Subcutaneous abdominal adipose tissue (tissue), 5 donors: Measurements from ENCODE around the gene CENPB.
A peak's percentile ranks its signal among the peaks of the same experiment; 100 is the strongest.

Experiments used
- H3K27ac ChIP-seq: one replicate; pipeline ENCODE4 v1.7.0; 2013; ENCODE audit warnings: low read depth, mild to moderate bottlenecking, inconsistent platforms, low read length, moderate library complexity
- H3K27me3 ChIP-seq, 5 donors: one replicate each; pipeline ENCODE4 v1.7.0; 2013; ENCODE audit warnings: low read length in 5 of 5, inconsistent platforms in 1 of 5; ENCODE audit not compliant: control insufficient read depth in 5 of 5, insufficient read depth in 4 of 5
- H3K36me3 ChIP-seq, 5 donors: one replicate each; pipeline ENCODE4 v1.7.0; 2013; ENCODE audit warnings: low read length in 5 of 5; ENCODE audit not compliant: control insufficient read depth in 5 of 5, insufficient read depth in 5 of 5
- H3K4me1 ChIP-seq, 5 donors: one replicate each; pipeline ENCODE4 v1.7.0; 2013; ENCODE audit warnings: low read length in 5 of 5, mild to moderate bottlenecking in 3 of 5, moderate library complexity in 1 of 5; ENCODE audit not compliant: control insufficient read depth in 5 of 5, insufficient read depth in 5 of 5
- H3K4me3 ChIP-seq, 5 donors: one replicate each; pipeline ENCODE4 v1.7.0; 2013; ENCODE audit warnings: low read length in 5 of 5, low read depth in 1 of 5
- H3K9ac ChIP-seq, 5 donors: one replicate each; pipeline ENCODE4 v1.7.0; 2013; ENCODE audit warnings: low read length in 5 of 5, mild to moderate bottlenecking in 4 of 5, moderate library complexity in 3 of 5
- H3K9me3 ChIP-seq, 5 donors: one replicate each; pipeline ENCODE4 v1.7.0; 2013; ENCODE audit warnings: low read length in 5 of 5; ENCODE audit not compliant: control insufficient read depth in 5 of 5
- donor health status: healthy.
- donor health status: healthy.
- donor health status: healthy.
- donor health status: healthy.
- donor health status: healthy.

CENPB gene

DNA sequence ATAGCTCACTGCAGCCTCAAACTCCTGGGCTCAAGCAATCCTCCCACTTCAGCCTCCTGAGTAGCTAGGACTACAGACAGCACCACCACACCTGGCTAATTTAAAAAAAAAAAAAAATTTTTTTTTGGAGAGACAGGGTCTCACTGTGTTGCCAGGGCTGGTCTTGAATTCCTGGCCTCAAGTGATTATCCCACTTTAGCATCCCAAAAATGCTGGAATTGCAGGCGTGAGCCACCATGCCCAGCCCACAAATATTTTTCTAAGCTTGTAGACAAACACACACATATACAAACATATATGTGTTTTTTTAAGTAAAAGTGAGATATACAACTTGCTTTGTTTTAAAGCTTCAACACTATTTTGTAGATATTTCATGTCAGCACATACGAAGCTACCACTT lies 43.3 kb downstream of the CENPB start:
- Histone ChIP-seq H3K4me3 (no peak overlapping the region), H3K4me1 (peaks cover 6 to 45% (median 25%) of the 10 kb centered on the region in 5 donors), H3K27ac (no peak overlapping the region), H3K27me3 (peaks cover 0 to 3% (median 0%) of the 10 kb centered on the region in 5 donors), H3K9ac (no peak overlapping the region), H3K36me3 (peaks cover 0 to 54% (median 50%) of the 10 kb centered on the region in 5 donors), H3K9me3 (no peaks in the 10 kb centered on the region)

DNA sequence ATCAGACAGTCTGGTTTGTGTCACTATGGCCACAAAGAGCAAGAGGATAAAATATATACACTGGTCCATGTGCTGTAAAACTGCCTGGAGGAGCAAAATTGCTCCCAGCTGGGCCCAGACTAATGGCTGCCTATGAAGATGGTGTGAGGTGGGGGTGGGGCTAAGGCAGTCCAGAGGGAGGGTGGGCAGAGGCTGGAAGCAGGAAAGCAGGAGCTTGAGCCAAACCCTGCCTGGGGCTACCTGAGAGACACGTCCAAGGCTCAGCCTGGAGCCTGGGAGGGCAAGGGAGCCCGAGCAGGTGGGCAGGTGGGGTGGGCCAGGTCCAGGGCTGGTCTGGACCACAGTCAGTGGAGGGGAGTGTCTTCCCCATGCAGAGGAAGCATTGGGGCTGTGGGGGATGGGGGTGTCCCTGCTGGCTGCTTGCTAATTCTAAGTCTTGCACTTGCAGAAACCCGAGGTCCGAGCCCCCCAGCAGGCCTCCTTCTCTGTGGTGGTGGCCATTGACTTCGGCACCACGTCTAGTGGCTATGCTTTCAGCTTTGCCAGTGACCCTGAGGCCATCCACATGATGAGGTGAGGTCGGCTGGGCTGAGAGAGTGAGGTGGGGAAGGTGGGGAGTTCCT lies 44.6 kb downstream of the CENPB start:
- H3K4me1 ChIP-seq, result peaks cover 9 to 57% (median 34%) of the 10 kb centered on the region in 5 donors
- H3K4me3 ChIP-seq, result no peak overlapping the region
- no peak overlapping the region for H3K9ac ChIP-seq
- no peak overlapping the region for H3K27ac ChIP-seq
- peaks cover 0 to 3% (median 0%) of the 10 kb centered on the region in 5 donors for H3K27me3 ChIP-seq
- no peaks in the 10 kb centered on the region for H3K9me3 ChIP-seq
- peaks cover 0 to 41% (median 39%) of the 10 kb centered on the region in 5 donors for H3K36me3 ChIP-seq

DNA sequence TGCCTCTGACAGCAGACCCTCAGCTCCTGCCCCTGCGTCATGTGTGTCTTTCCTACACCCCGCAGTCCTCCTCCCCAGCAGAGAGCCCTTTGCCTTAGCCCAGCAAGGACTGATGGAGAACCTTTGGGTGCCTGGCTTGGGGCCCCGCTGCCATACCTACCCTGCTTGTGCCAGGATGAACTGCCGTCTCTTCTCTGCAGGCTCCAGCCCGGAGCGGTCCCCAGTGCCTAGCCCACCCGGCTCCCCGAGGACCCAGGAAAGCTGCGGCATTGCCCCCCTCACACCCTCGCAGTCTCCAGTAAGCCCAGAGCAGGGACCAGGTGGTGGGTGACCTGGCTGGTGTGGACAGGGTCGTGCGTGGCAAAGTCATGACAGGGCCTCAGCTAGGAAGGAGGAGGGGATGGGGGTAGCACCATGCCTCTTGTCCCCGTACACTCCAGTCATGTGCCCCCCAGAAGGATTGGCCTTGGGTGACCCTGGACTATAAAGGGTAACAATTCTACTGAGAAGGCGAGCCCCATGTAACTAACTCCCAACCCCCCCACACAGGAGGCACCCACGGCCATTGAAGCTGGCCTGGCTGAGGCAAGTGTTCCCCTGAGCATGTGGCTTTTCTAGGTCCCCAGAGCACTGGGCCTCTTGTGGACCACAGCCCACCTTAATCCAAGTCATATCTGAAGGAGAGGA lies 45.8 kb downstream of the CENPB start:
- no peaks in the 10 kb centered on the region for H3K27me3 ChIP-seq
- H3K9me3 ChIP-seq, result no peaks in the 10 kb centered on the region
- peak overlapping the region in 1 of 5 donors; percentile 61 for H3K9ac ChIP-seq
- peaks cover 0 to 40% (median 32%) of the 10 kb centered on the region in 5 donors for H3K36me3 ChIP-seq
- H3K27ac ChIP-seq, result peak overlapping the region; percentile 55
- peaks cover 9 to 66% (median 34%) of the 10 kb centered on the region in 5 donors for H3K4me1 ChIP-seq
- H3K4me3 ChIP-seq, result no peak overlapping the region

DNA sequence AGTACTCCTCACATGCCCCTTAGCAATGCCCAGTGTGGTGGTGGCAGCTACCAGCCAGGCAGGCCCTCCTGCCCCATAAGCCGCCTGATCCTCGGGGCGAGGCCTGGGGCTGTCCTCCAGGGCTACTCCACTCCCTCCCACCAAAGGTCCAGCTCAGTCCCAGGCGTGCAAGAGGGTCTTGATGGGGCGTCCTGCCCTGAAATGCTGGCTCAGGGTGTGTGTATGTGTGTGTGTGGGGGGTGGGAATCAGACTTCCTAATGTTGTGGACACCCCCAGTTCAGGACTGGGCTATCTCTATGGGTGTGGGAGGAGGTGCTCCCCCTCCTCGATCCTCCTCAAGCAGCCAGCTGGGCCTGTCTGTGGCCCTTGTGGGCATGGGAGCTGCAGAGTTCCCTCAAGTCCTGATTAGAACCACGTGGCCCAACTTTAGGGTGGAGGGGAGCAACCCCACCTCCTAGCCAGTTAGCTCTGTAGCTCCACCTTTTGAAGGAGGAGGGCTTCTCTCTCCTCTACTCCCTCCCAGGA lies 46.6 kb downstream of the CENPB start:
- H3K27ac ChIP-seq, result peak overlapping the region; percentile 55

DNA sequence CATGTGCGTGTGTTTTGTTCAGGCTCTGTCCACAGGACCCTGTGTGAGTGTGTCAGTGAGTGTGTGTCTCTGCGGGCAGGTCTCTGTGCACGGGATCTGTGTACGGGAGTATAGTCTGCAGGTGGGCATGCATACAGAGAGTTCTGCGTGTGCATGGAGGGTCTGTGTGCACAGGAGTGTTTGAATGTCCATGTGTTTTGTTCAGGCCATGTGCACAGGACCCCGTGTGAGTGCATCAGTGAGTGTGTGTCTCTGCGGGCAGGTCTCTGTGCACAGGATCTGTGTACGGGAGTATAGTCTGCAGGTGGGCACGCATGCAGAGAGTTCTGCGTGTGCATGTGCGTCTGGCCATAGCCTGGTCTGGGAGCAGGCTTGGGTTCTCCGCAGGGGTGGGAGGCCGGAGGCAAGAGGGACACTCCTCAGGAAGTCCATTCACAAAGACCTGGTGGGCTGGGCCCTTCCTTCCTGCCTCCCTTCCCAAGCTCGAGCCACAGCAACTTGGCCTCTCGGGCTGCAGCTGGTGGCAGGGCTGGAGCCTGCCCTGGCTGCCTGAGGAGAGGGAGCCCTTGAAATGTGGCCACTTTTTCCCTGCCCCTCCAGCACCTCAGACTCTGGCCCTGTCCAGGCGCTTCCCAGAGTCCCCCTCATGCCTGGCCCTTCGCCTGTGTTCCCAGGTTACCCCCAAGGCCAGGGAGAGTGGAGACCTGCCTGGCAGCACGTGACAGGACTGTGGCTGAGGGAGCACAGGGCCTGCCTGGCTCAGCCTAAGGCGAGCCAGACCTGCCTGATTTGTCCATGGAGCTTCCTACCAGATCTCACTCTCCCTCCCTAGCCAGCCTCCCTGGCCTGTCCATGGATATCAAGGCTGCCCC lies 47.2 kb downstream of the CENPB start:
- no peaks in the 10 kb centered on the region for H3K9me3 ChIP-seq
- peaks cover 0 to 28% (median 27%) of the 10 kb centered on the region in 5 donors for H3K36me3 ChIP-seq
- peaks cover 9 to 70% (median 37%) of the 10 kb centered on the region in 5 donors for H3K4me1 ChIP-seq
- H3K4me3 ChIP-seq, result peak overlapping the region in 2 of 5 donors; percentile 7 to 30
- no peaks in the 10 kb centered on the region for H3K27me3 ChIP-seq
- peak overlapping the region in 1 of 5 donors; percentile 61 for H3K9ac ChIP-seq
- peak overlapping the region; percentile 55 for H3K27ac ChIP-seq

More for the DNA sequence above, 46.6 kb downstream of the CENPB start:
- Histone ChIP-seq H3K27me3 (no peaks in the 10 kb centered on the region), H3K4me1 (peaks cover 9 to 69% (median 34%) of the 10 kb centered on the region in 5 donors), H3K9me3 (no peaks in the 10 kb centered on the region), H3K4me3 (no peak overlapping the region), H3K9ac (peak overlapping the region in 1 of 5 donors; percentile 61), H3K36me3 (peaks cover 0 to 34% (median 27%) of the 10 kb centered on the region in 5 donors)

DNA sequence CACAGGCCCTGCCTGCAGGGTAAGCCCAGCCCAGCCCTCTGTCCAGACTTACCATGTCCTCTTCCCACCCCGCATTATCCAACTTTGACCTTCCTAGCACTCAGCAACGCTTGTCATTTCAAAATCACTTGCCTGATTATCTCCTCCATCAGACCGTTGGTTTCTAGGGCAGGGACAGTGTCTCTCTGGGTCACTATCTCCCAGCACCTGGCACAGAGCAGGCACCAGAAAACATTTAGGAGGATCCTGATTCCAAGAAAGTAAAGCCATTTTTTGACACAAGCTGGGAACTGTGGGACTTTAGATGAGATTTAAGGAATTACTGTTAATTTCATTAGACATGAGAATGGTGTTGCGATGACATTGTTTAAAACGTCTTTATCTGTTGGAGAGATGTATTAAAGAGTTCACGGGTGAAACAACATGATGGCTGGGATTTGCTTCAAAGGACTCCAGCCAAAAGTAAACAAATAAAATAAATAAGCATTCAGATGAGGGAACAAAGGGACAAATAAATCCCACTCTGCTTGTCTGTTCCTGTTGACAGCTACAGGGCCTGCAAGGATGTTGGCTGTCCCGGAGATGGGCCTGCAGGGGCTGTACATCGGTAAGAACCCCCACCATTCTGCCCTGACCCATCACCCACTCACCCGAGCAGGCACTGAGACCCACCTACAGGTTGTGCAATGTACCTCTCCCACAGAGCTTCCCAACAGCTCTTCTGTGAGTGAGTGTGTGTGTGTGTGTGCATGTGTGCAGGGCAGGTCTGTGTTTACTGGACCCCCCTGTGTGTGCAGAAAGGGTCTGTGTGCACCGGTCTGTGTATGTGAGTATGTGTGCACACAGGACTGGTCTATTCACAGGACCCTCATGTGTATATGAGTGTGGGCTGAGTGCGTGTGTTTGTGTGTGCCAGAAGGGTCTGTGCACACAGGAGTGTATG lies 48.2 kb downstream of the CENPB start:
- H3K9ac ChIP-seq, result peak overlapping the region in 1 of 5 donors; percentile 30
- H3K4me1 ChIP-seq, result peaks cover 9 to 77% (median 45%) of the 10 kb centered on the region in 5 donors
- H3K9me3 ChIP-seq, result no peaks in the 10 kb centered on the region
- H3K27me3 ChIP-seq, result peaks cover 0 to 7% (median under 1%) of the 10 kb centered on the region in 5 donors
- H3K27ac ChIP-seq, result no peak overlapping the region
- H3K4me3 ChIP-seq, result peak overlapping the region in 2 of 5 donors; percentile 7 to 30
- H3K36me3 ChIP-seq, result peaks cover 0 to 23% (median 22%) of the 10 kb centered on the region in 5 donors

DNA sequence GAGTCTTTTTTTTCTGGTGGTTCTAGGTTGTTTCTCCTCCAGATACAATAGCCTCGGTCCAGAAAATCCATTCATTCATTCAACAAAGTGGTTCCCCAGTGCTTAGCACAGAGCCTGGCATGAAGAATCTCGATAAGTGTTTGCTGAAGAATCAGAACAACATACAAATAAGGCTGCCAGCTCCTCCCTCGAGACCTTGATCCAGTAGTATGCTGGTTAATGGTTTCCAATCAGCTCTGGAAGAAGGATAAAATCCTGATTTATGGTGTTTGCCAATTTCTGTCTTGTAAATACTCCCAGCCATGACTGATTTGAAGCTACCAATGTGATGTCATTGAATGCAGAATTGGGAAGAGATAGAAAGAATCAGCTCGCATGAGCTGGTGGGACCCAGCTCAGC lies 50.8 kb downstream of the CENPB start:
- Histone ChIP-seq H3K27me3 (peaks cover 0 to 21% (median 10%) of the 10 kb centered on the region in 5 donors), H3K4me3 (no peak overlapping the region), H3K4me1 (peaks cover 9 to 87% (median 55%) of the 10 kb centered on the region in 5 donors), H3K36me3 (peaks cover 0 to 20% (median 16%) of the 10 kb centered on the region in 5 donors), H3K9me3 (no peaks in the 10 kb centered on the region), H3K27ac (no peak overlapping the region), H3K9ac (no peak overlapping the region)

DNA sequence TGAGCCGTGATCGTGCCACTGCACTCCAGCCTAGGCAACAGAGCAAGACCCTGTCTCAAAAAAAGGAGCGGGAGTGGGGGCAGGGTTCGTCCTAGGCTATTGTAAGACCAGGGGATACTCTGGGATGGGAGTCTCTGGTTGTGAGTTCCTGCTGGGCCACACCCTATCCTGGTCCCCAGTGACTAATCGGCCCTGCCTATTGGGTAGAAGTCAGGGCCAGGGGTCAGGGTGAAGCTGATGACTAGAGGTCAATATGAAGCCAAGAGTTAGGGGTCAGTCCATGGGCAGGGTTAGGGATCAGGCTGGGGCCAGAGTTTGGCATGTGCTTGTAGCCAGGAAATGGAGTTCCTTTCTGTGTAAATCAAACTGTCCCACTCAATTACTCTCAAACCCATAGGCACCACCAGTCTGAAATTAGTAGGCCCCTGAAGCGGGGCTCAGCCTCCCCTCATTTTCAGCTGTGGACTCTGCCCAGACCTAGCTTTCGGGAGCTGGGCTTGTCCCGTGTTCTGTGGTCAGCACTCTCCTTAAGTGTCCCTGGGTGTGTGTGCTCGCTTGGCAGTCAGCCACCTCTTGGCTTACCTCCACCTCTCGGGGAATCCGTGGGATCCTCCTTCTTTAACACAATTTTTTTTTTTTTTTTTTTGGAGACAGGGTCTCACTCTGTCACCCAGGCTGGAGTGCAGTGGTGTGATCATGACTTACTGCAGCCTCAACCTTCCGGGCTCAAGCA lies 52.3 kb downstream of the CENPB start:
- Histone ChIP-seq H3K4me3 (peak overlapping the region in 4 of 5 donors; percentile 55 to 81 (median 72)), H3K4me1 (peaks cover 9 to 87% (median 54%) of the 10 kb centered on the region in 5 donors), H3K9me3 (no peaks in the 10 kb centered on the region), H3K9ac (peak overlapping the region in 2 of 5 donors; percentile 50 to 71), H3K27ac (peak overlapping the region; percentile 70), H3K27me3 (peaks cover 0 to 22% (median 16%) of the 10 kb centered on the region in 5 donors), H3K36me3 (peaks cover 0 to 15% (median 6%) of the 10 kb centered on the region in 5 donors)
